ENCODE data around the gene BCL11B. TPM values are rescaled to one million over a fixed set of nuclear protein-coding genes. Genes with fewer than 3 reads are reported as not detected.

The BCL11B gene
- total RNA-seq, 1 donor from 2014 or later: 0.16 TPM

DNA sequence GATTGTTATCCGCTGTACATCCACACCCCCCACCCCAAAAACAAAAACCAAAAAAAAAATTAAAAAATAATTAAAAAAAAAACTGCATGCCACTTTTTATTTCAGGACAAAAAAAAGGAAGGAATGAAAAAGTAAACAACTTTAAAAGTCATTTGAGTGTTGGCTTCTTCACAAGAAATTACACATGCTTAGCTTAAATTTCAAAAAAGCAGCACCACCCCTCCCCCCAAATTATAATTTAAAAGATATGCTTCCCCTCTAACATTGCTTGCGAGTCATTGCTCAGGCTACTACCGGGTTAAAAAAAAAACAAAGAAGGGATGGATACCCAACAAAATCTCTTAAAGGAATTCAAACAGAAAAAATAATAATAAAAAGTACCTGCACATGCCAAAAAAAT, 98.5 kb downstream of the BCL11B start:
- Mint-ChIP-seq H3K4me3 (ENCODE audit: unreplicated experiment) (no peak overlapping the region), H3K9me3 (ENCODE audit: unreplicated experiment) (no peaks in the 10 kb centered on the region), H3K27me3 (ENCODE audit: unreplicated experiment) (peaks cover 3% of the 10 kb centered on the region), H3K27ac (ENCODE audit: unreplicated experiment) (no peak overlapping the region), H3K4me1 (ENCODE audit: unreplicated experiment) (no peaks in the 10 kb centered on the region), H3K36me3 (ENCODE audit: unreplicated experiment) (no peaks in the 10 kb centered on the region)
- TF ChIP-seq, protein P1, sequence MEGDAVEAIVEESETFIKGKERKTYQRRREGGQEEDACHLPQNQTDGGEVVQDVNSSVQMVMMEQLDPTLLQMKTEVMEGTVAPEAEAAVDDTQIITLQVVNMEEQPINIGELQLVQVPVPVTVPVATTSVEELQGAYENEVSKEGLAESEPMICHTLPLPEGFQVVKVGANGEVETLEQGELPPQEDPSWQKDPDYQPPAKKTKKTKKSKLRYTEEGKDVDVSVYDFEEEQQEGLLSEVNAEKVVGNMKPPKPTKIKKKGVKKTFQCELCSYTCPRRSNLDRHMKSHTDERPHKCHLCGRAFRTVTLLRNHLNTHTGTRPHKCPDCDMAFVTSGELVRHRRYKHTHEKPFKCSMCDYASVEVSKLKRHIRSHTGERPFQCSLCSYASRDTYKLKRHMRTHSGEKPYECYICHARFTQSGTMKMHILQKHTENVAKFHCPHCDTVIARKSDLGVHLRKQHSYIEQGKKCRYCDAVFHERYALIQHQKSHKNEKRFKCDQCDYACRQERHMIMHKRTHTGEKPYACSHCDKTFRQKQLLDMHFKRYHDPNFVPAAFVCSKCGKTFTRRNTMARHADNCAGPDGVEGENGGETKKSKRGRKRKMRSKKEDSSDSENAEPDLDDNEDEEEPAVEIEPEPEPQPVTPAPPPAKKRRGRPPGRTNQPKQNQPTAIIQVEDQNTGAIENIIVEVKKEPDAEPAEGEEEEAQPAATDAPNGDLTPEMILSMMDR (IDR thresholded peaks at IDR 0.05): no peak
- no peak for DNase-seq (ENCODE audit: extremely low spot score, unreplicated experiment)

DNA sequence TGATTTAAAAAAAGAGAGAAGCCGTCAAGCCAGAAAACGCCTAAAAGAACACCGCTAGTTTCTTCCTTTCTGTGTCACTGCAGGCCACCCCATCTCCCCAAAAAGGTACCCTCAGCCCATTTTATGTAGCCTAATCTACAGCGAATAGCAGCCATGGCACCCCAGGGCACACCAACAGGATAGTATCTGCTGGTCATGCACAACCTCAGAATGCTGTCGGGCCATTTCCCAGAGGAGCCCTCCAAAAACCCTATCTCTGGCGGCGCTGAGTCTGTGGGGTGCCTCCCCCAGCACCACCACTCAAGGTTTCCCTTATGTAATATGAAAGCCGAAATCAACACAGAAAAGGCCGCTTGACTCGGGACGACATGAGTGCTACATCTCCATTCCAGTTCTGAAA, 98.9 kb downstream of the BCL11B start:
- Mint-ChIP-seq H3K27ac (ENCODE audit: unreplicated experiment) (no peak overlapping the region), H3K4me3 (ENCODE audit: unreplicated experiment) (no peak overlapping the region), H3K9me3 (ENCODE audit: unreplicated experiment) (no peaks in the 10 kb centered on the region), H3K27me3 (ENCODE audit: unreplicated experiment) (peaks cover 7% of the 10 kb centered on the region), H3K4me1 (ENCODE audit: unreplicated experiment) (no peaks in the 10 kb centered on the region), H3K36me3 (ENCODE audit: unreplicated experiment) (no peaks in the 10 kb centered on the region)
- no peak for DNase-seq (ENCODE audit: extremely low spot score, unreplicated experiment)
- TF ChIP-seq, protein P1 (IDR thresholded peaks at IDR 0.05): no peak

DNA sequence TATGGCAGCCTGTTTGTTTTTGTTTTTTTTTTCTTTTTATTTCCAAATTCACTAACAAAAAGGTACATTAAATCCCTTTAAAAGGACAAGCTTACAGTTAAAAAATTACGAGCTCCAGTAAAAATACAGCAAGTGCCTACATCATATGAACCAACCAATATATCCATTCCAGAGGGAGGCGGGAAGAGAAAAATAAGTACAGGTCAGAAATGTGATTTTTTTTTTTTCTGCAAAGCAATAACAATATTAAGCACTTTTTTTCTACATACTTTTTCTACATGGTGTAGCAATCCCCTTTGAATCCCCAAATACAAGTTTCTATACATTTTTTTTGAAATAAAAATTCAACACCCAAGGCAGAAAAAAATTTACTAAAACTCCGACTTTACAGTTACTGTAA, 100.6 kb downstream of the BCL11B start:
- H3K4me3 Mint-ChIP-seq (ENCODE audit: unreplicated experiment): no peak overlapping the region
- H3K9me3 Mint-ChIP-seq (ENCODE audit: unreplicated experiment): no peaks in the 10 kb centered on the region
- peaks cover 12% of the 10 kb centered on the region for H3K27me3 Mint-ChIP-seq (ENCODE audit: unreplicated experiment)
- no peak overlapping the region for H3K27ac Mint-ChIP-seq (ENCODE audit: unreplicated experiment)
- no peak for DNase-seq (ENCODE audit: extremely low spot score, unreplicated experiment)
- no peaks in the 10 kb centered on the region for H3K4me1 Mint-ChIP-seq (ENCODE audit: unreplicated experiment)
- no peaks in the 10 kb centered on the region for H3K36me3 Mint-ChIP-seq (ENCODE audit: unreplicated experiment)
- TF ChIP-seq, protein P1 (IDR thresholded peaks at IDR 0.05): no peak

DNA sequence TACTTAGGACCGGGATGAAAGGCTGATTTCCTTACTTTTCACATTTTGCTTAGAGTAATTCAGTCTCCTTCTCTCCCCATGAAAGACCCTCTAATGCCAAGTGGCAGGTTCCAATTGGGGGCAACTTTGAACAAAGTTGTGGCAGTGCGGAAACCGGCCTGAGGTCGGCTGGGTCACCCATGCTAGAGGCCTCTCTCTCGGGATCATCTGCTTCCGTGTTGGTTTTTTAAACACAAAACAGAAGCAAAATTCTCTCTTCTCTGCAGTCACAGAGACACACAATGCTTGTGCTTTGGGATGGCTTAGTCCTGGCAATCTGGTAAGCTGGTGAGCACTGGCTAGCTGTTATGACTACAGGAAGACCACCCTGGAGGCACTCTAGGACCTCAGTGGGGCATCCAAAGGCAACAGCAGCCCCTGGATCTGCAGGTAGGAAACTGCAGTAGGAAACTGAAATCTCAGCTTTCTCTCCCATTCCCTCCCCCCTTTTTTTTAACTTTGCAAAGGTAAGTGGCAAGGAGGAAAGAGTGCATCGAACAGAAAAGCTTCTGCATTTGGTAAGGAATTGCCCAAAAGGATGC, 102.1 kb downstream of the BCL11B start:
- Mint-ChIP-seq H3K36me3 (ENCODE audit: unreplicated experiment) (no peaks in the 10 kb centered on the region), H3K4me1 (ENCODE audit: unreplicated experiment) (no peaks in the 10 kb centered on the region), H3K9me3 (ENCODE audit: unreplicated experiment) (no peaks in the 10 kb centered on the region), H3K4me3 (ENCODE audit: unreplicated experiment) (no peak overlapping the region), H3K27me3 (ENCODE audit: unreplicated experiment) (peaks cover 15% of the 10 kb centered on the region), H3K27ac (ENCODE audit: unreplicated experiment) (no peak overlapping the region)
- peak; percentile 34 for DNase-seq (ENCODE audit: extremely low spot score, unreplicated experiment)
- TF ChIP-seq, protein P1 (IDR thresholded peaks at IDR 0.05): no peak

DNA sequence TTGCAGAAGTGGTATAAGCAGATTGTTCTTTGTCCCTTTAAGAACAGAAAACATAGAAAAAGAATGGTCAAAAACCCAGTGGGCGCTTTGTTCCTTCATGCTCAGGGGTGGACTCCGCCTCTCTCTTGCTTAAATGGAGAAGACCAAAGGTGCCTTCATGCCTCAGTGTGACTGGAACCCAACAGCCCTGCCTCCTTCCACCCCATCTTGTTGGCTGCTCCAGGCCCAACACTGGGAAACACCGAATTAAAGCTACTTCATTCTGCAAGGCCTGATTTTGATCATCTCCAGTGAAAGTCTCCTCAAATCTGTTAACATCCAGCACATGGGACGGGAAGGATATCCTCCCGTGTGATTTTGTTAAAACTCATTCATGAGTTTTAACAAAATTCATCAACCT, 103.7 kb downstream of the BCL11B start:
- H3K27ac Mint-ChIP-seq (ENCODE audit: unreplicated experiment): no peak overlapping the region
- no peaks in the 10 kb centered on the region for H3K9me3 Mint-ChIP-seq (ENCODE audit: unreplicated experiment)
- H3K4me3 Mint-ChIP-seq (ENCODE audit: unreplicated experiment): no peak overlapping the region
- H3K36me3 Mint-ChIP-seq (ENCODE audit: unreplicated experiment): no peaks in the 10 kb centered on the region
- peak; percentile 53 for DNase-seq (ENCODE audit: extremely low spot score, unreplicated experiment)
- H3K4me1 Mint-ChIP-seq (ENCODE audit: unreplicated experiment): no peaks in the 10 kb centered on the region
- H3K27me3 Mint-ChIP-seq (ENCODE audit: unreplicated experiment): peaks cover 18% of the 10 kb centered on the region
- TF ChIP-seq, protein P1 (IDR thresholded peaks at IDR 0.05): no peak
